Measurements from ENCODE around the gene TBC1D22A. TPM values are rescaled to one million over a fixed set of nuclear protein-coding genes. Genes with fewer than 3 reads are reported as not detected.

Gene TBC1D22A
- total and polyA plus RNA-seq, 9 of the 15 experiments (the other 6 are each of a cell fraction or from before 2014, with no cell fraction given): 0.20 to 11.5 (median 5.2) TPM

DNA sequence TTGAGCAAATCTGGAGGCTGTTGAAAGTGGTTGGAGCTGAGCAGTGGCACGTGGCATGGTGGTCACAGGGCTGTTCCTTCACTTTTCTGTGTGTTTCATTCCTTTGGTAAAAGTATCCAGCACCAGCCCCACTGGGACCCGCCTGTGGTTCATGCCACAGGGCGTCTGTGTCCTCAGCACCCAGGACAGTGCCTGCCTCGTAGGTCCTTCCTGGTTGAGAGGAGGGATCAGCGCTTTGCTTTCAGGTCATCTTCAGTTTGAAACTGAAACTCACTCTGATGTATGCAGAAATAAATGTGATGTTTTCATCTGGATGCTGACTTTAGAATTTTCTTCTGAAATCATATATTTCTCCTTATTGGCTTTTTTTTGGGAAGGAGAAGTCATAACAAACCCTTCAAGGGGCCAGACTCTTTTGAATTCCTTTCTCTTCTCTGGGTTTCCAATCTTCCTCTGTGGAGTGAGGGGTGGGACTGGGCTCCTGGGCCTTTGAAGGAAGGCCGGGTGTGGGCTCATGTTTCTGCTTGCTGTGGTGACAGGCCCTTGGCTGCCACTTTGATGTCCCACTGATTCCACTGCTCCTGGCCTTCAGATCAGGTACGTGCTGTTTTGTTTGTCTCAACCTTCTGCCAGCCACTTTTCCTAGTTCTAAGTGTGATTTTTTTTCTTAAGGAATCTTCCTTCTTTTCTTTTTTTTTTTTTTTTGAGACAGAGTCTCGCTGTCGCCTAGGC lies 26.2 kb downstream of the TBC1D22A start:
- Histone ChIP-seq H3K4me1 (replicated peaks in 1 of 2; ENCODE audit: control insufficient read depth in 2 of 2, insufficient read depth in 2 of 2, low read length in 2 of 2) (no peaks in the 10 kb centered on the region; a peak in 1 of 5 replicates), H2AFZ (ENCODE audit: low read depth, low read length) (no peak overlapping the region), H3K27me3 (ENCODE audit: control insufficient read depth in 2 of 2, insufficient read depth in 2 of 2, low read length in 2 of 2) (no peaks in the 10 kb centered on the region), H3K27ac (ENCODE audit: extremely low read depth, low read depth, low read length) (no peak overlapping the region), H3K4me3 (no peak overlapping the region), H3K9me1 (ENCODE audit: control insufficient read depth, insufficient read depth, low read length) (no peaks in the 10 kb centered on the region), H3K36me3 (ENCODE audit: control insufficient read depth, insufficient read depth, low read length) (peaks cover 7% of the 10 kb centered on the region; the same call in 1 of the 3 replicates), H3K4me2 (ENCODE audit: insufficient read depth, low read length) (no peak overlapping the region), H3K9ac (ENCODE audit: insufficient read depth in 1 of 2, low read depth in 2 of 2, low read length in 2 of 2) (no peak overlapping the region; a peak in 1 of 4 replicates), H4K20me1 (replicated peaks; ENCODE audit: control insufficient read depth, insufficient read depth, low read length) (no peaks in the 10 kb centered on the region), H3K79me2 (ENCODE audit: control insufficient read depth, insufficient read depth, low read length) (peaks cover 11% of the 10 kb centered on the region; the same call in 1 of the 3 replicates), H3K9me3 (replicated peaks; ENCODE audit: control insufficient read depth, insufficient read depth, low read depth, low read length) (no peaks in the 10 kb centered on the region)
- no peak for TF ChIP-seq SMARCC2 (IDR thresholded peaks at IDR 0.05; ENCODE audit: low read depth)
- TF ChIP-seq REST (IDR thresholded peaks at IDR 0.05; ENCODE audit: borderline replicate concordance): peak; percentile 13; the same call in 1 of the 2 replicates
- TF ChIP-seq REST (CRISPR knock-in tag; IDR thresholded peaks at IDR 0.05; ENCODE audit: low read depth): no peak
- no peak for TF ChIP-seq STAT5B (CRISPR knock-in tag; IDR thresholded peaks at IDR 0.05)
- no peak for TF ChIP-seq ARID3A (IDR thresholded peaks at IDR 0.05; ENCODE audit: borderline replicate concordance, low read depth, low read length)
- 44% methylated on average over 3 of the region's 9 CpGs for WGBS (ENCODE audit: insufficient coverage, low coverage, missing lambda C conversion rate)
- in situ Hi-C loops (cut with MboI): no loop called here
- intact Hi-C loops (cut with micrococcal nuclease): no loop called here
- ATAC-seq (no peak), FAIRE-seq (no peak), DNase-seq (ENCODE audit: extremely low read depth in 1 of 4, low spot score in 3 of 4) (no peak)
- no TSS peak for BruUV-seq (replicated peaks)
- ChIA-PET CTCF (ENCODE audit: low intra/inter-chr PET ratio) (no interaction called here), POLR2A (no interaction called here)

Measured in K562 (cell line).